Activated CD8-positive, alpha-beta memory T cell treated with anti-CD3 and anti-CD28 coated beads, Interleukin-2, amount 50 U/mL, for 24 hours (primary cell): ENCODE data around the gene SLIT1.
"Not testable (repeated sequence)": the region's sequence is repeated elsewhere in the genome, so short reads cannot be mapped to it uniquely, and the experiment has no call there.

Experiments
- DNase-seq: peaks from one replicate; pipeline ENCODE4 v3.0.0-alpha.2; 2020; ENCODE audit errors: extremely low read depth

Gene SLIT1

GRCh38 chr10:97042716-97043562 lies 142.8 kb downstream of the SLIT1 start:
- DNase-seq, result no peak

GRCh38 chr10:97042081-97042480 lies 143.7 kb downstream of the SLIT1 start:
- DNase-seq, result no peak

- DNase-seq, result no peak
These were observed 145.1 kb downstream of the SLIT1 start for GRCh38 chr10:97040706-97041105.

GRCh38 chr10:97040248-97040584 lies 145.5 kb downstream of the SLIT1 start:
- DNase-seq, result no peak

- DNase-seq, result no peak
These were observed 146.1 kb downstream of the SLIT1 start for GRCh38 chr10:97039538-97040247.

GRCh38 chr10:97038688-97039087 lies 147.1 kb downstream of the SLIT1 start:
- DNase-seq, result no peak

GRCh38 chr10:97037365-97038361 lies 148.1 kb downstream of the SLIT1 start:
- DNase-seq, result peak; percentile 51

- DNase-seq, result no peak
These were observed 150.6 kb downstream of the SLIT1 start for GRCh38 chr10:97034958-97035769.

- DNase-seq, result no peak
These were observed 151.5 kb downstream of the SLIT1 start for GRCh38 chr10:97034301-97034700.

- DNase-seq, result not testable (repeated sequence)
These were observed 151.9 kb downstream of the SLIT1 start for GRCh38 chr10:97033841-97034240.

GRCh38 chr10:97032624-97033023 lies 153.1 kb downstream of the SLIT1 start:
- no peak for DNase-seq

- DNase-seq, result no peak
These were observed 154.3 kb downstream of the SLIT1 start for GRCh38 chr10:97031459-97031858.

GRCh38 chr10:97030894-97031293 lies 154.9 kb downstream of the SLIT1 start:
- no peak for DNase-seq

GRCh38 chr10:97029271-97029670 lies 156.5 kb downstream of the SLIT1 start:
- DNase-seq, result no peak

GRCh38 chr10:97028832-97029178 lies 157.0 kb downstream of the SLIT1 start:
- DNase-seq, result no peak

GRCh38 chr10:97028126-97028831 lies 157.5 kb downstream of the SLIT1 start:
- DNase-seq, result no peak

GRCh38 chr10:97025613-97026242 lies 160.0 kb downstream of the SLIT1 start:
- no peak for DNase-seq

- DNase-seq, result no peak
These were observed 161.3 kb downstream of the SLIT1 start for GRCh38 chr10:97024168-97025073.
